ENCODE measurements around the gene ZNF14. TPM values are rescaled to one million over a fixed set of nuclear protein-coding genes. Genes with fewer than 3 reads are reported as not detected.
"Not testable (repeated sequence)": the region's sequence is repeated elsewhere in the genome, so short reads cannot be mapped to it uniquely, and the experiment has no call there.

Gene ZNF14
- total RNA-seq (2022) = 4.5 and 4.9 TPM in 2 replicates
- percentile 82 among the genes with signal in this experiment for Bru-seq, nascent RNA
- BruChase-seq, experiment 1, labeled RNA remaining after a 2-hour chase = percentile 69 among the genes with signal in this experiment
- BruChase-seq, experiment 2, labeled RNA remaining after a 6-hour chase = percentile 67 among the genes with signal in this experiment
- long read RNA-seq, transcript ZNF14-201 (4 exons, 2,949 nt) = major isoform, 9 of 11 reads
- long read RNA-seq, partial matches to known transcripts = 0 of 11 reads
- long read RNA-seq, other reads (novel, unspliced or antisense) = 2 of 11 reads

GRCh38 chr19:19732579-19733501, at the start of gene ZNF14:
Gene ZNF14 (minus strand): TSS chr19:19733112. CDS start chr19:19732958, 154 bp downstream.
- no TSS peak for BruUV-seq (replicated peaks)
- intact Hi-C loops (cut with micrococcal nuclease; ENCODE audit: unreplicated experiment) = loop anchor here (1.0 kb wide), 2 partner anchors 43 to 70 kb away; partner anchors contain the start of gene ATP13A1
- DNase-seq = peak; percentile 96 to 97
- no peaks in the 10 kb centered on the region for H3K4me1 Mint-ChIP-seq (ENCODE audit: low read depth, unreplicated experiment)
- no peaks in the 10 kb centered on the region for H3K27me3 Mint-ChIP-seq (ENCODE audit: insufficient read depth, unreplicated experiment)
- CTCF ChIA-PET = interaction anchor here (2.0 kb wide), 1 partner anchor 44 kb away, joined by 8 read pairs; no protein-coding TSS in a partner anchor
- peak within 1 kb of the TSS; percentile 82 for H3K27ac Mint-ChIP-seq (ENCODE audit: unreplicated experiment)
- peak; percentile 20 to 32 for TF ChIP-seq CTCF (IDR thresholded peaks at IDR 0.05; ENCODE audit: insufficient read depth in 1 of 2, low read depth in 1 of 2, low read length in 1 of 2, severe bottlenecking in 1 of 2, unreplicated experiment in 1 of 2)
- H3K36me3 Mint-ChIP-seq (ENCODE audit: insufficient read depth, unreplicated experiment) = peaks cover 25% of the 10 kb centered on the region
- peak within 1 kb of the TSS; percentile 98 for H3K4me3 ChIP-seq (ENCODE audit: low read depth, low read length)
- peak within 1 kb of the TSS; percentile 90 for H3K4me3 Mint-ChIP-seq (ENCODE audit: unreplicated experiment)
- H3K4me1 ChIP-seq = no peaks in the 10 kb centered on the region; the same call in 1 of the 2 replicates
- no peaks in the 10 kb centered on the region for H3K9me3 Mint-ChIP-seq (ENCODE audit: unreplicated experiment)
- no peaks in the 10 kb centered on the region for H3K27me3 ChIP-seq (replicated peaks; ENCODE audit: control insufficient read depth, insufficient read depth, low read length)
- H3K9me3 ChIP-seq = peaks cover 27% of the 10 kb centered on the region
- POLR2A ChIA-PET = interaction anchor here (0.6 to 1.4 kb wide), 7 partner anchors 17 to 133 kb away, joined by 3 to 15 read pairs (median 5); partner anchors contain the start of genes LPAR2, ZNF253 and ZNF506
- no peaks in the 10 kb centered on the region for H3K36me3 ChIP-seq (ENCODE audit: control insufficient read depth, insufficient read depth, low read length)

- H3K4me3 ChIP-seq (ENCODE audit: low read depth, low read length); DNase-seq; CTCF ChIA-PET; H3K27me3 ChIP-seq (replicated peaks; ENCODE audit: control insufficient read depth, insufficient read depth, low read length); POLR2A ChIA-PET; H3K36me3 ChIP-seq (ENCODE audit: control insufficient read depth, insufficient read depth, low read length); H3K4me3 Mint-ChIP-seq (ENCODE audit: unreplicated experiment); H3K27me3 Mint-ChIP-seq (ENCODE audit: insufficient read depth, unreplicated experiment); H3K4me1 ChIP-seq; H3K9me3 ChIP-seq; BruUV-seq (replicated peaks); H3K27ac Mint-ChIP-seq (ENCODE audit: unreplicated experiment); intact Hi-C loops (cut with micrococcal nuclease; ENCODE audit: unreplicated experiment): not testable (repeated sequence)
- Mint-ChIP-seq H3K4me1 (ENCODE audit: low read depth, unreplicated experiment) (peaks cover 17% of the 10 kb centered on the region), H3K9me3 (ENCODE audit: unreplicated experiment) (peaks cover 14% of the 10 kb centered on the region), H3K36me3 (ENCODE audit: insufficient read depth, unreplicated experiment) (peaks cover 21% of the 10 kb centered on the region)
Measured at GRCh38 chr19:19781791-19782190, 48.9 kb upstream of the ZNF14 start.

- intact Hi-C loops (cut with micrococcal nuclease; ENCODE audit: unreplicated experiment) = no loop called here
- TF ChIP-seq CTCF (IDR thresholded peaks at IDR 0.05; ENCODE audit: insufficient read depth in 1 of 2, low read depth in 1 of 2, low read length in 1 of 2, severe bottlenecking in 1 of 2, unreplicated experiment in 1 of 2) = no peak
- POLR2A ChIA-PET = interaction anchor here (0.6 kb wide), 1 partner anchor 115 kb away, joined by 5 read pairs; the partner anchor contains the start of gene ATP13A1
- Histone ChIP-seq H3K9me3 (no peaks in the 10 kb centered on the region), H3K4me3 (ENCODE audit: low read depth, low read length) (no peak overlapping the region), H3K27me3 (replicated peaks; ENCODE audit: control insufficient read depth, insufficient read depth, low read length) (no peaks in the 10 kb centered on the region), H3K4me1 (peaks cover 12% of the 10 kb centered on the region), H3K36me3 (ENCODE audit: control insufficient read depth, insufficient read depth, low read length) (no peaks in the 10 kb centered on the region)
- H3K4me1 Mint-ChIP-seq (ENCODE audit: low read depth, unreplicated experiment) = peaks cover 17% of the 10 kb centered on the region
- no peak for DNase-seq
- H3K4me3 Mint-ChIP-seq (ENCODE audit: unreplicated experiment) = peak overlapping the region; percentile 98
- CTCF ChIA-PET = no interaction called here
- BruUV-seq (replicated peaks) = no TSS peak
- H3K9me3 Mint-ChIP-seq (ENCODE audit: unreplicated experiment) = peaks cover 5% of the 10 kb centered on the region
- no peaks in the 10 kb centered on the region for H3K27me3 Mint-ChIP-seq (ENCODE audit: insufficient read depth, unreplicated experiment)
- no peak overlapping the region for H3K27ac Mint-ChIP-seq (ENCODE audit: unreplicated experiment)
- H3K36me3 Mint-ChIP-seq (ENCODE audit: insufficient read depth, unreplicated experiment) = peaks cover 11% of the 10 kb centered on the region
Measured at GRCh38 chr19:19778666-19779065, 45.8 kb upstream of the ZNF14 start.

Data from Caco-2 (cell line).